CD4-positive, alpha-beta T cell (primary cell): ENCODE measurements around the gene TNC. TPM values are rescaled to one million over a fixed set of nuclear protein-coding genes. Genes with fewer than 3 reads are reported as not detected.

Source experiments
- ATAC-seq: fragments of 200-7000 bp; cut with Tn5 transposase; one replicate; pipeline ENCODE4 v1.10.0; 2022; ENCODE audit warnings: mild to moderate bottlenecking; ENCODE audit not compliant: poor library complexity
- CTCF ChIA-PET: fragments of 350-600 bp; sonication (Branson Sonifier 250); formaldehyde crosslinking; loops from one replicate; lab custom pipeline; 2021; ENCODE audit warnings: antibody characterized with exemption, inconsistent platforms; lab: Charles Lee
- POLR2A ChIA-PET: fragments of 350-600 bp; sonication (Branson Sonifier 250); formaldehyde crosslinking; loops from one replicate; lab custom pipeline; 2021; ENCODE audit warnings: antibody characterized with exemption, inconsistent platforms; lab: Charles Lee
- DNase-seq, 14 experiments: peaks; one replicate each; pipeline ENCODE4 v3.0.0-alpha.2; 2013 to 2020; ENCODE audit warnings: mixed read lengths in 2 of 14
- H3K27ac ChIP-seq, 2 donors: one replicate each; pipeline versions ENCODE4 v1.5.1 to v1.7.0; 2013; ENCODE audit warnings: low read length in 2 of 2, low read depth in 1 of 2, mild to moderate bottlenecking in 1 of 2
- H3K27me3 ChIP-seq, 2 experiments: 1 replicate in 1 of 2; 2 replicates in 1 of 2; pipeline versions ENCODE4 v1.6.1 to v1.7.0; 2013; ENCODE audit warnings: low read length in 2 of 2, control low read depth in 1 of 2, mild to moderate bottlenecking in 1 of 2, moderate library complexity in 1 of 2; ENCODE audit not compliant: insufficient read depth in 2 of 2, control insufficient read depth in 1 of 2
- H3K36me3 ChIP-seq: one replicate; pipeline ENCODE4 v1.6.1; 2013; ENCODE audit warnings: low read length, control low read depth; ENCODE audit not compliant: insufficient read depth
- H3K4me1 ChIP-seq: one replicate; pipeline ENCODE4 v1.6.1; 2013; ENCODE audit warnings: low read length, control low read depth; ENCODE audit not compliant: insufficient read depth
- H3K4me3 ChIP-seq: one replicate; pipeline ENCODE4 v1.5.1; 2013; ENCODE audit warnings: mild to moderate bottlenecking, low read length, moderate library complexity
- H3K9me3 ChIP-seq, 2 experiments: 1 replicate in 1 of 2; 2 replicates in 1 of 2; pipeline versions ENCODE4 v1.6.1 to v1.7.0; 2013; ENCODE audit warnings: low read length in 2 of 2, mild to moderate bottlenecking in 2 of 2, control low read depth in 1 of 2, moderate library complexity in 1 of 2; ENCODE audit not compliant: control insufficient read depth in 1 of 2, insufficient read depth in 1 of 2
- H3K27ac Mint-ChIP-seq: one replicate; pipeline ENCODE4 v1.8.0; 2020; ENCODE audit warnings: mixed read lengths
- H3K27me3 Mint-ChIP-seq: one replicate; pipeline ENCODE4 v1.8.0; 2021; ENCODE audit warnings: mixed read lengths
- H3K36me3 Mint-ChIP-seq: one replicate; pipeline ENCODE4 v1.8.0; 2021; ENCODE audit warnings: low read depth, mixed read lengths
- H3K4me1 Mint-ChIP-seq: one replicate; pipeline ENCODE4 v1.8.0; 2021; ENCODE audit warnings: low read depth, mixed read lengths
- H3K4me3 Mint-ChIP-seq: one replicate; pipeline ENCODE4 v1.8.0; 2020; ENCODE audit warnings: mild to moderate bottlenecking, mixed read lengths
- H3K9me3 Mint-ChIP-seq: one replicate; pipeline ENCODE4 v1.8.0; 2020; ENCODE audit warnings: mixed read lengths
- CTCF ChIP-seq: fragments of 200-600 bp; IDR thresholded peaks from one replicate; pipeline ENCODE4 v1.8.0; 2022; ENCODE audit warnings: antibody characterized with exemption, mild to moderate bottlenecking
- intact Hi-C, 2 experiments: fragments of 100-400 bp; cut with DNase I in 1 of 2; cut with micrococcal nuclease in 1 of 2; formaldehyde crosslinking; loops; one replicate each; pipeline versions ENCODE4 v1.15.1 to v1.9.0; 2023 to 2025; cut with DNase I, micrococcal nuclease
- total RNA-seq, 174 experiments: library from RNA in 2 of 174; stranded (reverse) in 2 of 174; gene quantifications; one replicate each; pipeline ENCODE4 v1.2.3 and lab custom pipeline; 2021 to 2026

Gene TNC
- total RNA-seq, 2 experiments from 2014 or later, result 0.03 to 0.05 TPM

GRCh38 chr9:115050002-115050490 lies 67.9 kb downstream of the TNC start:
- H3K27ac Mint-ChIP-seq, result no peak overlapping the region
- Histone ChIP-seq H3K27ac (no peak overlapping the region), H3K4me3 (no peak overlapping the region), H3K36me3 (no peaks in the 10 kb centered on the region), H3K9me3 (no peaks in the 10 kb centered on the region), H3K4me1 (no peaks in the 10 kb centered on the region), H3K27me3 (peaks cover 3 to 16% of the 10 kb centered on the region in 2 experiments)
- no peaks in the 10 kb centered on the region for H3K4me1 Mint-ChIP-seq
- ChIA-PET CTCF (no interaction called here), POLR2A (no interaction called here)
- no peak for ATAC-seq
- intact Hi-C loops, result no loop called here
- no peaks in the 10 kb centered on the region for H3K36me3 Mint-ChIP-seq
- peaks cover 23% of the 10 kb centered on the region for H3K27me3 Mint-ChIP-seq
- H3K4me3 Mint-ChIP-seq, result no peak overlapping the region
- no peak for DNase-seq
- TF ChIP-seq CTCF, result no peak
- no peaks in the 10 kb centered on the region for H3K9me3 Mint-ChIP-seq

- POLR2A ChIA-PET, result no interaction called here
Measured at GRCh38 chr9:115046824-115047223, 71.1 kb downstream of the TNC start.

GRCh38 chr9:115046199-115046598 lies 71.8 kb downstream of the TNC start:
- ChIA-PET POLR2A (no interaction called here), CTCF (no interaction called here)
- intact Hi-C loops, result loop anchor here in 1 of 2 experiments (10.0 kb wide), 1 partner anchor 59 kb away; no protein-coding TSS in a partner anchor
- Histone ChIP-seq H3K9me3 (no peaks in the 10 kb centered on the region), H3K36me3 (no peaks in the 10 kb centered on the region), H3K4me3 (no peak overlapping the region), H3K4me1 (no peaks in the 10 kb centered on the region), H3K27me3 (peaks cover 0 to 4% of the 10 kb centered on the region in 2 experiments), H3K27ac (no peak overlapping the region)
- ATAC-seq, result no peak
- Mint-ChIP-seq H3K36me3 (no peaks in the 10 kb centered on the region), H3K27ac (no peak overlapping the region), H3K27me3 (peaks cover 10% of the 10 kb centered on the region), H3K9me3 (no peaks in the 10 kb centered on the region), H3K4me1 (no peaks in the 10 kb centered on the region), H3K4me3 (no peak overlapping the region)
- DNase-seq, result no peak
- TF ChIP-seq CTCF, result no peak

More at GRCh38 chr9:115046824-115047223, 71.1 kb downstream of the TNC start:
- Mint-ChIP-seq H3K4me1 (no peaks in the 10 kb centered on the region), H3K36me3 (no peaks in the 10 kb centered on the region), H3K4me3 (no peak overlapping the region), H3K27me3 (peaks cover 10% of the 10 kb centered on the region), H3K9me3 (no peaks in the 10 kb centered on the region), H3K27ac (no peak overlapping the region)
- CTCF ChIA-PET, result no interaction called here
- Histone ChIP-seq H3K36me3 (no peaks in the 10 kb centered on the region), H3K9me3 (no peaks in the 10 kb centered on the region), H3K4me3 (no peak overlapping the region), H3K27ac (no peak overlapping the region), H3K27me3 (peaks cover 0 to 4% of the 10 kb centered on the region in 2 experiments), H3K4me1 (no peaks in the 10 kb centered on the region)
- intact Hi-C loops, result loop anchor here in 1 of 2 experiments (10.0 kb wide), 1 partner anchor 58 kb away; no protein-coding TSS in a partner anchor
- TF ChIP-seq CTCF, result no peak
- DNase-seq (no peak), ATAC-seq (no peak)
